Endothelial cell of umbilical vein (primary cell): ENCODE results near the gene AMER2. TPM values are rescaled to one million over a fixed set of nuclear protein-coding genes. Genes with fewer than 3 reads are reported as not detected.
A peak's percentile ranks its signal among the peaks of the same experiment; 100 is the strongest.

Source experiments
- BruUV-seq: library from RNA; stranded (reverse); fragments of 400-500 nt; replicated peaks from 2 replicates; lab custom pipeline; 2021; lab: Mats Ljungman, UMichigan
- CTCF ChIA-PET: fragments of 300-600, 350-600 bp; sonication (Branson Sonifier 250); formaldehyde crosslinking; loops from one replicate; lab custom pipeline; 2021; ENCODE audit warnings: antibody characterized with exemption, inconsistent platforms; lab: Charles Lee
- POLR2A ChIA-PET: fragments of 300-600, 350-600 bp; sonication (Branson Sonifier 250); formaldehyde crosslinking; loops from one replicate; lab custom pipeline; 2021; ENCODE audit warnings: antibody characterized with exemption, inconsistent platforms; lab: Charles Lee
- DNase-seq: peaks from one replicate; pipeline ENCODE4 v3.0.0-alpha.2; 2011; ENCODE audit warnings: low read depth, low spot score
- FAIRE-seq: peaks from 2 replicates; lab custom pipeline; 2011; peaks lifted over from hg19 to GRCh38; lab: Jason Lieb, UNC
- H2AFZ ChIP-seq: 2 replicates; pipeline ENCODE4 v1.6.0; 2012; ENCODE audit warnings: low read depth, low read length, control low read depth, inconsistent platforms
- H3K27ac ChIP-seq: 2 replicates; pipeline ENCODE4 v1.5.1; 2011; ENCODE audit warnings: low read depth, mild to moderate bottlenecking, control low read depth, low read length, moderate library complexity; ENCODE audit not compliant: insufficient read depth
- H3K27me3 ChIP-seq, 2 experiments: 2 replicates each; pipeline versions ENCODE4 v1.6.0 to v1.6.1; 2011; ENCODE audit warnings: low read length in 2 of 2, mixed read lengths in 1 of 2; ENCODE audit not compliant: control insufficient read depth in 2 of 2, insufficient read depth in 2 of 2
- H3K36me3 ChIP-seq, 2 experiments: 2 replicates in 1 of 2; 3 replicates in 1 of 2; pipeline ENCODE4 v1.5.1; 2011; ENCODE audit warnings: low read length in 2 of 2, mild to moderate bottlenecking in 1 of 2, moderate library complexity in 1 of 2; ENCODE audit not compliant: control insufficient read depth in 2 of 2, insufficient read depth in 2 of 2; ENCODE audit errors: extremely low read depth in 1 of 2
- H3K4me1 ChIP-seq: 3 replicates; pipeline ENCODE4 v1.5.1; 2011; ENCODE audit warnings: mild to moderate bottlenecking, low read length; ENCODE audit not compliant: control insufficient read depth, insufficient read depth; ENCODE audit errors: extremely low read depth
- H3K4me2 ChIP-seq: 2 replicates; pipeline ENCODE4 v1.6.1; 2011; ENCODE audit warnings: low read length, control low read depth, mixed read lengths; ENCODE audit not compliant: insufficient read depth
- H3K4me3 ChIP-seq, 3 experiments: fragments of 200-600 bp in 1 of 3; sonication (generic), shearing (Covaris generic) in 1 of 3; replicated peaks in 1 of 3; 2 replicates each; pipeline ENCODE4 v1.5.1; 2011 to 2016; ENCODE audit warnings: control low read depth in 3 of 3, low read length in 3 of 3, mild to moderate bottlenecking in 2 of 3, inconsistent platforms in 1 of 3, low read depth in 1 of 3, moderate library complexity in 1 of 3; ENCODE audit not compliant: insufficient read depth in 1 of 3
- H3K79me2 ChIP-seq: 2 replicates; pipeline ENCODE4 v1.6.0; 2012; ENCODE audit warnings: low read length, inconsistent platforms; ENCODE audit not compliant: control insufficient read depth, insufficient read depth
- H3K9ac ChIP-seq: replicated peaks from 2 replicates; pipeline ENCODE3; 2011; ENCODE audit warnings: low read length, control low read depth; ENCODE audit not compliant: insufficient read depth; ENCODE audit errors: extremely low read depth
- H3K9me1 ChIP-seq: replicated peaks from 3 replicates; pipeline ENCODE4 v1.6.0; 2011; ENCODE audit warnings: mild to moderate bottlenecking, low read length; ENCODE audit not compliant: control insufficient read depth, insufficient read depth; ENCODE audit errors: extremely low read depth
- H3K9me3 ChIP-seq: replicated peaks from 2 replicates; pipeline ENCODE4 v1.5.1; 2012; ENCODE audit warnings: low read length, inconsistent platforms; ENCODE audit not compliant: control insufficient read depth, insufficient read depth
- H4K20me1 ChIP-seq: replicated peaks from 2 replicates; pipeline ENCODE3; 2011; ENCODE audit warnings: mild to moderate bottlenecking, low read length; ENCODE audit not compliant: control insufficient read depth, insufficient read depth; ENCODE audit errors: extremely low read depth
- CTCF ChIP-seq, 2 donors: IDR thresholded peaks; 1 replicate in 1 of 2; 2 replicates in 1 of 2; pipeline ENCODE4 v1.5.1; 2011; ENCODE audit warnings: low read length in 2 of 2, mild to moderate bottlenecking in 2 of 2, moderate library complexity in 2 of 2, control low read depth in 1 of 2, inconsistent platforms in 1 of 2, low read depth in 1 of 2; ENCODE audit not compliant: insufficient read depth in 1 of 2; ENCODE audit errors: extremely low read depth in 1 of 2
- EZH2 ChIP-seq: IDR thresholded peaks from 2 replicates; pipeline ENCODE4 v1.6.1; 2012; ENCODE audit warnings: borderline replicate concordance, low read depth, mild to moderate bottlenecking, moderate library complexity, low read length, inconsistent platforms; ENCODE audit not compliant: severe bottlenecking
- FOS ChIP-seq: IDR thresholded peaks from 2 replicates; pipeline ENCODE4 v1.6.1; 2011; ENCODE audit warnings: mild to moderate bottlenecking, low read length, moderate library complexity, borderline replicate concordance; ENCODE audit not compliant: insufficient read depth
- GATA2 ChIP-seq: IDR thresholded peaks from 2 replicates; pipeline ENCODE4 v1.7.0; 2011; ENCODE audit warnings: low read depth, mild to moderate bottlenecking, moderate library complexity, mixed read lengths, low read length; ENCODE audit not compliant: insufficient read length, insufficient read depth
- JUN ChIP-seq: IDR thresholded peaks from 2 replicates; pipeline ENCODE4 v1.6.1; 2011; ENCODE audit warnings: borderline replicate concordance, low read depth; ENCODE audit not compliant: insufficient read length, insufficient read depth
- MAX ChIP-seq: IDR thresholded peaks from 2 replicates; pipeline ENCODE4 v1.6.1; 2011; ENCODE audit not compliant: insufficient read depth, insufficient read length
- MYC ChIP-seq: IDR thresholded peaks from one replicate; pipeline ENCODE4 v1.6.1; 2011; ENCODE audit warnings: mild to moderate bottlenecking, low read depth, low read length
- POLR2A ChIP-seq: IDR thresholded peaks from 2 replicates; pipeline ENCODE4 v1.6.1; 2012; ENCODE audit warnings: low read depth, mild to moderate bottlenecking, control low read depth, low read length
- POLR2AphosphoS5 ChIP-seq: IDR thresholded peaks from 2 replicates; pipeline ENCODE4 v1.6.1; 2012; ENCODE audit warnings: low read depth, mild to moderate bottlenecking, control low read depth, low read length, moderate library complexity; ENCODE audit not compliant: insufficient read depth
- dilution Hi-C: fragments of 300-500 bp; cut with MboI; formaldehyde crosslinking; loops from one replicate; pipeline ENCODE4 v1.15.0; 2019; ENCODE audit warnings: low sequenced_read_pairs; ENCODE audit not compliant: extremely low pct_ligation_motif_present
- intact Hi-C: fragments of 100-400 bp; cut with micrococcal nuclease; formaldehyde crosslinking; loops from one replicate; pipeline ENCODE4 v1.10.0; 2022
- polyA plus RNA-seq, 4 experiments: library from polyadenylated mRNA; depleted of rRNA in 3 of 4; stranded (reverse) in 3 of 4; unstranded in 1 of 4; fragments of >200 nt; gene quantifications; 2 replicates each; pipeline versions ENCODE4 v1.2.1 to v1.2.3, GENCODE V29; 2011 to 2012; ENCODE audit warnings: missing spikeins in 1 of 4
- total RNA-seq: library from RNA; stranded (reverse); gene quantifications from 2 replicates; pipeline ENCODE4 v1.2.3, GENCODE V29; 2021

Gene AMER2
- total and polyA plus RNA-seq, 2 donors (not counting 3 experiments of a cell fraction or from before 2014, with no cell fraction given) = not detected

- DNase-seq (no peak), FAIRE-seq (peak; percentile 26)
- H3K9ac ChIP-seq = no peak overlapping the region
- H3K27ac ChIP-seq = no peak overlapping the region
- CTCF ChIA-PET = interaction anchor here (1.1 kb wide), 1 partner anchor 53 kb away, joined by 3 read pairs; no protein-coding TSS in a partner anchor
- POLR2A ChIA-PET = no interaction called here
- no peak for TF ChIP-seq GATA2
- TF ChIP-seq EZH2 = no peak
- no peak for TF ChIP-seq MAX
- no peak for TF ChIP-seq JUN
- no peak for TF ChIP-seq CTCF (IDR thresholded peaks at IDR 0.05; ENCODE audit: extremely low read depth in 1 of 2, insufficient read depth in 1 of 2, low read depth in 1 of 2, low read length in 2 of 2)
- TF ChIP-seq POLR2AphosphoS5 = no peak
- no peak for TF ChIP-seq POLR2A
- no peak for TF ChIP-seq MYC
- TF ChIP-seq FOS = no peak
- dilution Hi-C loops (no loop called here), intact Hi-C loops (no loop called here)
- no peaks in the 10 kb centered on the region for H3K36me3 ChIP-seq
- H3K9me1 ChIP-seq = no peaks in the 10 kb centered on the region
- no peaks in the 10 kb centered on the region for H3K9me3 ChIP-seq
- BruUV-seq = no TSS peak
- H3K4me1 ChIP-seq = no peaks in the 10 kb centered on the region
- no peak overlapping the region for H3K4me2 ChIP-seq
- no peaks in the 10 kb centered on the region for H3K79me2 ChIP-seq
- H2AFZ ChIP-seq = no peak overlapping the region
- H4K20me1 ChIP-seq = no peaks in the 10 kb centered on the region
- H3K4me3 ChIP-seq = no peak overlapping the region
- no peaks in the 10 kb centered on the region for H3K27me3 ChIP-seq
These were observed 43.1 kb upstream of the AMER2 start for GRCh38 chr13:25215253-25215575.
